ENCODE data around the gene EFHD2.
"Not testable (repeated sequence)": the region's sequence is repeated elsewhere in the genome, so short reads cannot be mapped to it uniquely, and the experiment has no call there.

The EFHD2 gene

GRCh38 chr1:15431571-15431948 is 21.9 kb downstream of the EFHD2 start:
- DNase-seq, result no peak

- no peak for DNase-seq
Observed at GRCh38 chr1:15432324-15432723, 22.6 kb downstream of the EFHD2 start.

- DNase-seq, result no peak
Observed at GRCh38 chr1:15433471-15433870, 23.8 kb downstream of the EFHD2 start.

GRCh38 chr1:15434739-15435138 is 25.1 kb downstream of the EFHD2 start:
- DNase-seq, result not testable (repeated sequence)

- no peak for DNase-seq
Observed at GRCh38 chr1:15435239-15436077, 25.8 kb downstream of the EFHD2 start.

GRCh38 chr1:15436881-15437442 is 27.3 kb downstream of the EFHD2 start:
- peak; percentile 62 for DNase-seq

DNA sequence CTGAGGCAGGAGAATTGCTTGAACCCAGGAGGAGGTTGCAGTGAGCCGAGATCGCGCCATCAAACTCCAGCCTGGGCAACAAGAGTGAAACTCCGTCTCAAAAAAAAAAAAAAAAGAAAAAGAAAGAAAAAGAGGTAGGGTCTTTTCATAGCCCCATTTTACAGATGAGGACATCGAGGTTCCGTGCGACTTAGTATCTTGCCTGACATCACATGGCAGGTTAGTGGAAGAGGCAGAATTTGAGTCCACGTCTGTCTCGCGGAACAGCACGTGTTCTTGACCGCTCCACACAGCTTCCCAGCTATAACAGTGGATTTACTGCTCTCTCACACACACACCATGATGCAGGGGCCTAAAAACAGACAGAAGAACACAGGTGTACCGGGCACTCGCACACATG is 29.6 kb downstream of the EFHD2 start:
- no peak for DNase-seq

GRCh38 chr1:15440357-15440756 is 30.7 kb downstream of the EFHD2 start:
- DNase-seq, result no peak

GRCh38 chr1:15441247-15441646 is 31.6 kb downstream of the EFHD2 start:
- DNase-seq, result no peak

GRCh38 chr1:15442119-15442518 is 32.4 kb downstream of the EFHD2 start:
- DNase-seq, result no peak

DNA sequence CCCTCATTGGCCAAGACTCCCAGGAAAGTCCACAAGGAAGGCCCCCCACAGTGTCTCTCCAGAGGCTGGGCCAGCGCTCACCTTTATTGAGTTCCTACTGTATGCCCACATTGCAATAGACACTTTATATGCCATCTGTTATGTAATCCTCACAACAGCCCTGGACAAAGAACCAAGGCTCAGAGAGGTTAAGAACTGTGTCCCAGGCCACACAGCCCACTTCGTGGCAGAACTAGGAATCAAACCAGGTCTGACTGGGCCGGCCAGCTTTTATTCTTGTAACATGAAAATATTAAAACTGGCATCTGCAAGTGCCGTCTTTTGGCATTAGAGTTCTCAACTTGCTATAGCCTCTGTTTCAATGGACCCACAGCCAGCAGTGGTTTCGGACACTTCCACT is 33.1 kb downstream of the EFHD2 start:
- no peak for DNase-seq

GRCh38 chr1:15443281-15443680 is 33.6 kb downstream of the EFHD2 start:
- no peak for DNase-seq

DNA sequence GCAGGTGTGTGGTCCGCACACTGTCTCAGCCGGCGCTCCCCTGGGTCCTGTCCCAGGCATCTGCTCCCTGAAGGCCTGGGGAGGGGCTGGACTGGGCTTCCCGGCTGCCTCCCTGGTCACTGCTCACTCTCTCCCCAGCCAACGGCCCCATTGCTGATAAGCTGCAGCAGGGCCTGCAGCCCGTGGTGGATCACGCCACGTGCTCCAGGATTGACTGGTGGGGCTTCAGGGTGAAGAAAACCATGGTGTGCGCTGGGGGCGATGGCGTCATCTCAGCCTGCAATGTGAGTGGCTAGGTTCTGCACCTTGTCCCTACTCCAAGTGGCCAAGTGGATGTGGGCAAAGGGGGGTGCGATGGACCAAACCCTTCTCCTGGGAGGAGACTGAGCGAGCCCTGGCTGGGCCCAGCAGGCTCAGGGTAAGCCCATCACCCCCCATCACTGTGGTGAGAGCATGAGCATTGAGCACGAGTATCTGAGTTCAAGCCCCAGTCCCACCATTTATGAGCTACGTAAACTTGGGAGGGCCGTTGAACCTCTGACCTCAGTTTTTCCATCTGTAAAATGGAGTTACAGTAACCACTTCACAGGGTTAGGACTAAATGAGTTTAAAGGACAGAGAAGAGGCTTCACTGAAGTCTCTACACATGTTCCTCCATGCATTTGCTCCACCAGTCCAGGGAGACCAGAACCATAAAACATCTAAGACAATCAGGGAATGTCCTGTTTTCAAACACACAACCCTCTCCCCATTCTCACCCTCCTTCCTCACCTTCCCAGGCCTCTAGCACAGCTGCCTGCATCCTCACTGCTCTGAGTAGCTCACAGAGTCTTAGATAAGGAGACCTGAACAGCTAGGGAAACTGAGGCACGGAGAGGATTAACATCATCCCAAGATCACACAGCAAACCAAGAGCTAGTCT is 35.0 kb downstream of the EFHD2 start:
- DNase-seq, result no peak

GRCh38 chr1:15445390-15446122 is 35.9 kb downstream of the EFHD2 start:
- DNase-seq, result no peak

DNA sequence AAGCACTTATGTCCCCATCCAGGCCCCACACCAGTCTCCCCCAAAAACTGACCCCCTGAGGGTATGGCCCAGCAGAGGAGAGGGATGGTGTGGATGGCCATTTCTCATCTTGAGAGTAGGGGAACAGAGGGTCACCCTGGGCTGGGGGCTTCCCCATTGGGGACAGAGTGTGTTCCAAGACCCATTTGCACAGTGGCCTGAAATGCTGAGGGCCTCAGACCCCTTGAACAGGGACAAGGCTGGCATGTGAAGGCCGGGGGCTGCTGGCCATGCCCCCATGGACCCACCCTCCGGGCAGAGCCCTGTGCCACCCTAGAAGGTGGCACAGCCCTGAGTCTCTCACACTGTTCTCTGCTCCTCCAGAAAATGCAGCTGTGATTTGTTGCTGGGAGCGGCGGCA is 36.5 kb downstream of the EFHD2 start:
- no peak for DNase-seq

- DNase-seq, result no peak
Observed at GRCh38 chr1:15448877-15449462, 39.3 kb downstream of the EFHD2 start.

DNA sequence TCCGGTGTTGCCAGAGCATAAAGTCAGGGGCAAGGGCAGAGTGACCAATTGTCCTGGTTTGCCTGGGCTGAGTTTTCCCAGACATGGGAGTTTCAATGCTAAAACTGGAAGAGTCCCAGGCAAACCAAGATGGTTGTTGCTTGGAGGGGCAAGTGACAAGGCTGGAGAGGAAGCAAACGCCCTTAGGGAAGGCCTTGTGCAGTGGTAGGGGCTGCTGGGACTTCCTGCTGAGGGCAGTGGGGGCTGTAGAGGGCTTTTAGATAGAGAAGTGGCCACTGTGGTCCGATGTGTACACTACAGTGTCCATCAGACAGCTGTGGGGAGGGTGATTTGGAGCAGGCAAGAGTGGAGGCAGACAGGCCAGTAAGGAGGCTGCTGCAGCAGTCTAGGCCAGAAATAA is 39.9 kb downstream of the EFHD2 start:
- DNase-seq, result no peak

- no peak for DNase-seq
Observed at GRCh38 chr1:15451014-15451722, 41.5 kb downstream of the EFHD2 start.

- no peak for DNase-seq
Observed at GRCh38 chr1:15452216-15452615, 42.5 kb downstream of the EFHD2 start.

GRCh38 chr1:15452866-15453571 is 43.3 kb downstream of the EFHD2 start:
- no peak for DNase-seq

DNA sequence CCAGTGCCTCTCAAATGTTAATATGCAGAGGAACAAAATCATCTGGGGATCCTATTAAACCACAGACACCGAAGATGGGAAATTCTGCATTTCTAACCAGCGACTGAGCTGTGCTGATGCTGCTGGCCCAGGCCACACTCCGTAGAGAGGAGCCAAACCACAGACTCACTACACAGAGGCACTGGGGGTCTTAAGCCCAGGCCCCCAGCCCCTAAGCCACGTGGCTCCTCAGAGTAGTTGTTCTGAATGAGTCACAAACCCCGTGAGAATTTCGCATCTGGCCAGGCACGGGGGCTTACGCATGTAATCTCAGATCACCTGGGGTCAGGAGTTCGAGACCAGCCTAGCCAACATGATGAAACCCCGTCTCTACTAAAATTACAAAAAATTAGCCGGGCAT is 44.0 kb downstream of the EFHD2 start:
- DNase-seq, result no peak

Measured in NCI-H510A treated with DMSO at 0.1 percent for 48 hours (cell line).